Calu3 (cell line): ENCODE data around the gene GIGYF2. TPM values are rescaled to one million over a fixed set of nuclear protein-coding genes. Genes with fewer than 3 reads are reported as not detected.

Experiments
- BruUV-seq: library from RNA; stranded (reverse); fragments of 400-500 nt; replicated peaks from 2 replicates; lab custom pipeline; 2021; lab: Mats Ljungman, UMichigan
- CTCF ChIA-PET: fragments of 300-600 bp; sonication (Branson Sonifier 250); formaldehyde crosslinking; loops from one replicate; lab custom pipeline; 2022; ENCODE audit warnings: antibody characterized with exemption; lab: Charles Lee
- DNase-seq: peaks from one replicate; pipeline ENCODE4 v3.0.0; 2022
- H3K27ac Mint-ChIP-seq: one replicate; pipeline ENCODE4 v1.8.0; 2022; ENCODE audit warnings: mixed read lengths; ENCODE audit not compliant: unreplicated experiment
- H3K27me3 Mint-ChIP-seq: one replicate; pipeline ENCODE4 v1.8.0; 2022; ENCODE audit warnings: mixed read lengths; ENCODE audit not compliant: unreplicated experiment
- H3K36me3 Mint-ChIP-seq: one replicate; pipeline ENCODE4 v1.8.0; 2022; ENCODE audit warnings: mild to moderate bottlenecking, moderate library complexity, mixed read lengths; ENCODE audit not compliant: insufficient read depth, unreplicated experiment
- H3K4me1 Mint-ChIP-seq: one replicate; pipeline ENCODE4 v1.8.0; 2022; ENCODE audit warnings: mild to moderate bottlenecking, low read depth, mixed read lengths; ENCODE audit not compliant: unreplicated experiment
- H3K4me3 Mint-ChIP-seq: one replicate; pipeline ENCODE4 v1.8.0; 2022; ENCODE audit warnings: mild to moderate bottlenecking, low read depth, moderate library complexity, mixed read lengths; ENCODE audit not compliant: unreplicated experiment
- H3K9me3 Mint-ChIP-seq: one replicate; pipeline ENCODE4 v1.8.0; 2022; ENCODE audit warnings: low read depth, mixed read lengths; ENCODE audit not compliant: unreplicated experiment
- intact Hi-C: fragments of 100-400 bp; cut with micrococcal nuclease; formaldehyde crosslinking; loops from one replicate; pipeline ENCODE4 v1.10.0; 2022; ENCODE audit not compliant: unreplicated experiment
- total RNA-seq: library from RNA; stranded (reverse); gene quantifications from 2 replicates; pipeline ENCODE4 v1.2.3, GENCODE V29; 2022
- TF ChIP-seq, protein P1 (sequence below): fragments of 200-600 bp; IDR thresholded peaks from one replicate; pipeline ENCODE4 v1.8.0; 2022; ENCODE audit warnings: antibody characterized with exemption; ENCODE audit not compliant: unreplicated experiment

GIGYF2 gene
- total RNA-seq, 1 experiment from 2014 or later, result 72.2 TPM

GRCh38 chr2:232896111-232896510 is 199.0 kb downstream of the GIGYF2 start:
- peaks cover 2% of the 10 kb centered on the region for H3K4me1 Mint-ChIP-seq
- H3K36me3 Mint-ChIP-seq, result peaks cover under 1% of the 10 kb centered on the region
- H3K27ac Mint-ChIP-seq, result no peak overlapping the region
- no peak overlapping the region for H3K4me3 Mint-ChIP-seq
- H3K9me3 Mint-ChIP-seq, result no peaks in the 10 kb centered on the region
- TF ChIP-seq, protein P1, sequence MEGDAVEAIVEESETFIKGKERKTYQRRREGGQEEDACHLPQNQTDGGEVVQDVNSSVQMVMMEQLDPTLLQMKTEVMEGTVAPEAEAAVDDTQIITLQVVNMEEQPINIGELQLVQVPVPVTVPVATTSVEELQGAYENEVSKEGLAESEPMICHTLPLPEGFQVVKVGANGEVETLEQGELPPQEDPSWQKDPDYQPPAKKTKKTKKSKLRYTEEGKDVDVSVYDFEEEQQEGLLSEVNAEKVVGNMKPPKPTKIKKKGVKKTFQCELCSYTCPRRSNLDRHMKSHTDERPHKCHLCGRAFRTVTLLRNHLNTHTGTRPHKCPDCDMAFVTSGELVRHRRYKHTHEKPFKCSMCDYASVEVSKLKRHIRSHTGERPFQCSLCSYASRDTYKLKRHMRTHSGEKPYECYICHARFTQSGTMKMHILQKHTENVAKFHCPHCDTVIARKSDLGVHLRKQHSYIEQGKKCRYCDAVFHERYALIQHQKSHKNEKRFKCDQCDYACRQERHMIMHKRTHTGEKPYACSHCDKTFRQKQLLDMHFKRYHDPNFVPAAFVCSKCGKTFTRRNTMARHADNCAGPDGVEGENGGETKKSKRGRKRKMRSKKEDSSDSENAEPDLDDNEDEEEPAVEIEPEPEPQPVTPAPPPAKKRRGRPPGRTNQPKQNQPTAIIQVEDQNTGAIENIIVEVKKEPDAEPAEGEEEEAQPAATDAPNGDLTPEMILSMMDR, result no peak
- intact Hi-C loops, result no loop called here
- BruUV-seq, result no TSS peak
- DNase-seq, result no peak
- CTCF ChIA-PET, result interaction anchor here (0.7 kb wide), 1 partner anchor 43 kb away, joined by 3 read pairs; no protein-coding TSS in a partner anchor
- H3K27me3 Mint-ChIP-seq, result no peaks in the 10 kb centered on the region

- intact Hi-C loops, result no loop called here
- no peaks in the 10 kb centered on the region for H3K36me3 Mint-ChIP-seq
- TF ChIP-seq, protein P1, result no peak
- no peak overlapping the region for H3K4me3 Mint-ChIP-seq
- H3K9me3 Mint-ChIP-seq, result no peaks in the 10 kb centered on the region
- CTCF ChIA-PET, result no interaction called here
- BruUV-seq, result no TSS peak
- H3K27ac Mint-ChIP-seq, result no peak overlapping the region
- no peak for DNase-seq
- no peaks in the 10 kb centered on the region for H3K4me1 Mint-ChIP-seq
- no peaks in the 10 kb centered on the region for H3K27me3 Mint-ChIP-seq
These were observed 199.8 kb downstream of the GIGYF2 start for GRCh38 chr2:232896720-232897597.

GRCh38 chr2:232897598-232898408 is 200.7 kb downstream of the GIGYF2 start:
- H3K4me3 Mint-ChIP-seq, result no peak overlapping the region
- no peaks in the 10 kb centered on the region for H3K4me1 Mint-ChIP-seq
- H3K9me3 Mint-ChIP-seq, result no peaks in the 10 kb centered on the region
- no peak overlapping the region for H3K27ac Mint-ChIP-seq
- BruUV-seq, result no TSS peak
- DNase-seq, result no peak
- CTCF ChIA-PET, result no interaction called here
- TF ChIP-seq, protein P1, result no peak
- H3K36me3 Mint-ChIP-seq, result no peaks in the 10 kb centered on the region
- no peaks in the 10 kb centered on the region for H3K27me3 Mint-ChIP-seq
- intact Hi-C loops, result no loop called here

GRCh38 chr2:232898592-232899543 is 201.7 kb downstream of the GIGYF2 start:
- CTCF ChIA-PET, result no interaction called here
- H3K27me3 Mint-ChIP-seq, result no peaks in the 10 kb centered on the region
- no TSS peak for BruUV-seq
- no peak overlapping the region for H3K4me3 Mint-ChIP-seq
- H3K9me3 Mint-ChIP-seq, result no peaks in the 10 kb centered on the region
- no peaks in the 10 kb centered on the region for H3K4me1 Mint-ChIP-seq
- intact Hi-C loops, result no loop called here
- H3K27ac Mint-ChIP-seq, result no peak overlapping the region
- TF ChIP-seq, protein P1, result no peak
- no peaks in the 10 kb centered on the region for H3K36me3 Mint-ChIP-seq
- DNase-seq, result no peak
